Measurements from ENCODE around the gene MRPL39.

- TF ChIP-seq CTCF (conservative IDR thresholded peaks at IDR 0.05; ENCODE audit: low read depth, low read length) (no peak), USF2 (IDR thresholded peaks at IDR 0.05; ENCODE audit: low read depth, low read length) (no peak)
Measured at GRCh38 chr21:25572861-25573310, 34.4 kb downstream of the MRPL39 start.
